Trophoblast cell (in vitro differentiated cells and primary cell): Measurements from ENCODE around the gene ACKR1.
A peak's percentile ranks its signal among the peaks of the same experiment; 100 is the strongest.

Source experiments
- DNase-seq, 2 donors: peaks; one replicate each; pipeline ENCODE4 v3.0.0-alpha.2; 2016
- H2AFZ ChIP-seq: 2 replicates; pipeline ENCODE4 v1.6.1; 2013; ENCODE audit warnings: low read length, moderate library complexity, mild to moderate bottlenecking; ENCODE audit not compliant: insufficient read depth, poor library complexity
- H2AK5ac ChIP-seq: 2 replicates; pipeline ENCODE4 v1.6.1; 2013; ENCODE audit warnings: mild to moderate bottlenecking, low read length
- H2BK120ac ChIP-seq: 2 replicates; pipeline ENCODE4 v1.6.1; 2013; ENCODE audit warnings: low read length, mild to moderate bottlenecking, moderate library complexity; ENCODE audit not compliant: insufficient read depth, poor library complexity
- H2BK12ac ChIP-seq: 2 replicates; pipeline ENCODE4 v1.6.1; 2013; ENCODE audit warnings: mild to moderate bottlenecking, low read length, moderate library complexity
- H2BK5ac ChIP-seq: 2 replicates; pipeline ENCODE4 v1.6.1; 2013; ENCODE audit warnings: low read length, low read depth, moderate library complexity, mild to moderate bottlenecking; ENCODE audit not compliant: poor library complexity
- H3K14ac ChIP-seq: 2 replicates; pipeline ENCODE4 v1.6.1; 2013; ENCODE audit warnings: mild to moderate bottlenecking, low read length
- H3K18ac ChIP-seq: 2 replicates; pipeline ENCODE4 v1.6.1; 2013; ENCODE audit warnings: mild to moderate bottlenecking, low read length
- H3K23ac ChIP-seq: 2 replicates; pipeline ENCODE4 v1.6.1; 2013; ENCODE audit warnings: low read length
- H3K27ac ChIP-seq: 2 replicates; pipeline ENCODE4 v1.5.1; 2013; ENCODE audit warnings: low read depth, mild to moderate bottlenecking, inconsistent platforms, low read length, moderate library complexity
- H3K27me3 ChIP-seq: 2 replicates; pipeline ENCODE4 v1.6.1; 2013; ENCODE audit warnings: inconsistent platforms, mild to moderate bottlenecking, low read length, moderate library complexity; ENCODE audit not compliant: insufficient read depth
- H3K36me3 ChIP-seq, 2 experiments: 1 replicate in 1 of 2; 2 replicates in 1 of 2; pipeline ENCODE4 v1.6.1; 2013; ENCODE audit warnings: low read length in 2 of 2, mild to moderate bottlenecking in 2 of 2, moderate library complexity in 1 of 2; ENCODE audit not compliant: insufficient read depth in 2 of 2, control insufficient read depth in 1 of 2
- H3K4ac ChIP-seq: 2 replicates; pipeline ENCODE4 v1.6.1; 2013; ENCODE audit warnings: low read depth, mild to moderate bottlenecking, low read length, moderate library complexity
- H3K4me1 ChIP-seq, 2 experiments: 1 replicate in 1 of 2; 2 replicates in 1 of 2; pipeline ENCODE4 v1.6.1; 2013; ENCODE audit warnings: low read length in 2 of 2, mild to moderate bottlenecking in 2 of 2, moderate library complexity in 1 of 2; ENCODE audit not compliant: insufficient read depth in 2 of 2, control insufficient read depth in 1 of 2
- H3K4me2 ChIP-seq: 2 replicates; pipeline ENCODE4 v1.6.1; 2013; ENCODE audit warnings: inconsistent platforms, mild to moderate bottlenecking, low read length, moderate library complexity
- H3K4me3 ChIP-seq: 2 replicates; pipeline ENCODE4 v1.5.1; 2013; ENCODE audit warnings: mild to moderate bottlenecking, low read depth, low read length, inconsistent platforms
- H3K79me1 ChIP-seq: one replicate; pipeline ENCODE4 v1.6.1; 2013; ENCODE audit warnings: low read length
- H3K79me2 ChIP-seq: 2 replicates; pipeline ENCODE4 v1.6.1; 2013; ENCODE audit warnings: low read length, mild to moderate bottlenecking; ENCODE audit not compliant: control insufficient read depth, insufficient read depth, poor library complexity
- H3K9ac ChIP-seq: 2 replicates; pipeline ENCODE4 v1.6.1; 2013; ENCODE audit warnings: mild to moderate bottlenecking, low read length
- H3K9me3 ChIP-seq: 2 replicates; pipeline ENCODE4 v1.6.1; 2013; ENCODE audit warnings: low read depth, mild to moderate bottlenecking, control low read depth, inconsistent platforms, low read length; ENCODE audit not compliant: insufficient read depth
- H4K12ac ChIP-seq: 2 replicates; pipeline ENCODE4 v1.6.1; 2013; ENCODE audit warnings: low read depth, mild to moderate bottlenecking, low read length, moderate library complexity
- H4K8ac ChIP-seq: 2 replicates; pipeline ENCODE4 v1.6.1; 2013; ENCODE audit warnings: low read depth, mild to moderate bottlenecking, low read length, moderate library complexity
- H4K91ac ChIP-seq: one replicate; pipeline ENCODE4 v1.6.1; 2013; ENCODE audit warnings: low read depth, mild to moderate bottlenecking, low read length, moderate library complexity
- WGBS: extraction: QIAGEN DNeasy Blood & Tissue Kit; methylation state at CpG from one replicate; pipeline ENCODE4 v1.1.7; 2013; ENCODE audit warnings: missing lambda C conversion rate; ENCODE audit not compliant: insufficient read length, insufficient coverage; ENCODE audit errors: extremely low coverage; 5-methylcytosine and 5-hydroxymethylcytosine counted together

Gene ACKR1

DNA sequence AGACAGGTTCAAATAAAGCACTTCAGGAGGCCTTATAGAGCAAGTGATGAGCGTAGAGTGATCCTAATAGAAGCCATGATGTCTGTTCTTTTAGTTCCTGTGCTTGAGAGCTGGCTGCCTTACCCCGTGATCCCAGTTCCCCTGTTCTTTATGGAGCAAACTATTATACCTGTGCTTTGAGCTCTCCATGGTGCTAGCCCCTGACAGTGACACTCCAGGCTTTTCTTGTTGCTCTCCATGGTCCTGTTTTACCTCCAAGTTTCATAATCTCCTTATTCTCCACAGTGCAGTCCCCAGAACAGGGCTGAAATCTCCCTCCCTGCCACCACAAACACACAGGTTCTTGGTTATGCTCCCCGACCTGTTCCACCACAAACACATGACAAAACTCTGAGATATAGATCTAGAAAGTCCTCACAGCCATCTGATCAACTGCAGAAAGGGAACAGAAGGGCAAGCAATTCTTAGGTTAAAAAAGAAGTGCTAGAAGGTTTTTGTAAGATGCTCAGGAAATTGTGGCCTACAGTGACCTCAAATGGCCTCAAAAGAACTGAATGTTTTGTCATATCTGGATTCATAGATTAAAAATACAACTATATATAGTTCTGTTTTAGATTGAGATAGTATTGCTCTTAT lies 27.3 kb upstream of the ACKR1 start:
- H3K27ac ChIP-seq, result no peak overlapping the region
- H2BK5ac ChIP-seq, result no peak overlapping the region
- H4K12ac ChIP-seq, result no peak overlapping the region
- peak; percentile 67 to 90 for DNase-seq
- no peak overlapping the region for H2AK5ac ChIP-seq
- no peak overlapping the region for H3K4ac ChIP-seq
- no peak overlapping the region for H3K23ac ChIP-seq
- H3K27me3 ChIP-seq, result peaks cover 4% of the 10 kb centered on the region
- no peak overlapping the region for H3K4me3 ChIP-seq
- no peaks in the 10 kb centered on the region for H3K4me1 ChIP-seq
- no peak overlapping the region for H3K14ac ChIP-seq
- no peak overlapping the region for H3K9ac ChIP-seq
- H3K79me1 ChIP-seq, result no peaks in the 10 kb centered on the region
- H2BK12ac ChIP-seq, result no peak overlapping the region
- no peak overlapping the region for H2AFZ ChIP-seq
- WGBS, result no CpG with 5 or more reads among the region's 3 CpGs
- H3K36me3 ChIP-seq, result no peaks in the 10 kb centered on the region
- no peak overlapping the region for H3K18ac ChIP-seq
- H4K8ac ChIP-seq, result no peak overlapping the region
- no peak overlapping the region for H3K4me2 ChIP-seq
- H2BK120ac ChIP-seq, result no peak overlapping the region
- no peaks in the 10 kb centered on the region for H3K9me3 ChIP-seq
- H3K79me2 ChIP-seq, result no peaks in the 10 kb centered on the region
- H4K91ac ChIP-seq, result no peak overlapping the region

DNA sequence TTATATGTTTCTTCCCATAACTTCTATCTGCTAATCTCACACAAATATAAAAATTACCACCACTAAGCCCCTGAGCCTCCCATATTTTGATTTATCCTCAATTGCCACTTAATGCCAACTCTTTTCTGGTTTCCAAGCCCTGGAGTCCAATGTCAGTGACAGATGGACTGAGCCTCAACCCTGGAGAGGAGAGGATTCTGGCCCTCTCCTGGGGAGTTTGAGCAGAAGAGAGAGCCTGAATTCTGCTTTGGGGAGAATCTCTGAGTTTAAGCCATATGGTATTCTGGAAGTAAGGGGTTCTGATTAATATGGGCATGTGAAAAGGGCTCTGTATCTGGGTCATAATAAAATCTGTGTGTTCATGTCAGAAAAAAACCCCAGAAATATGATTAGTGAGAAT lies 24.8 kb upstream of the ACKR1 start:
- Histone ChIP-seq H3K36me3 (no peaks in the 10 kb centered on the region), H3K18ac (no peak overlapping the region), H3K4me3 (no peak overlapping the region), H2BK5ac (no peak overlapping the region), H3K9me3 (no peaks in the 10 kb centered on the region), H3K4me1 (no peaks in the 10 kb centered on the region), H3K27me3 (no peaks in the 10 kb centered on the region), H3K14ac (no peak overlapping the region), H3K79me2 (no peaks in the 10 kb centered on the region), H3K4me2 (no peak overlapping the region), H3K23ac (no peak overlapping the region), H2AK5ac (no peak overlapping the region), H3K27ac (no peak overlapping the region), H3K9ac (no peak overlapping the region), H4K8ac (no peak overlapping the region), H2BK120ac (no peak overlapping the region), H4K91ac (no peak overlapping the region), H3K79me1 (no peaks in the 10 kb centered on the region), H3K4ac (no peak overlapping the region), H2AFZ (no peak overlapping the region), H4K12ac (no peak overlapping the region), H2BK12ac (no peak overlapping the region)
- no peak for DNase-seq

DNA sequence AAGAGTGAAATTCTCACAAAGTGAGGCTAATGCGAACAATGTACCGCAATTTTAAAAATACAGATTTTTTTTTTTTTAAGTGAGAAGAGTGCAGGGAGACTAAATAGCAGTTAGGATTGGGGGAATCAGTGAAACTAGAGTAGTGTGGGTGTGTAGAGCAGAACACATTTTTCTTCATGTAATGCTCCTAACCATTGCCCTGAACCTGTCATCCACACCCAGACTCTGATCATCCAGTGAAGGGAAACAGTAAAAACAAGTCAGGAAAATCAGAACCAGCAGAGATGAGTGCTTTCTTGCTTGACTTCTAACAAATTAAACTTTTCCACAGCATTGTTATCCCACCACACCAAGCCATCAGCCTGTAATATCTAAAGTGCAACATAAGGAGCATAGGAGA lies 24.2 kb upstream of the ACKR1 start:
- no peaks in the 10 kb centered on the region for H3K36me3 ChIP-seq
- no peak overlapping the region for H3K4ac ChIP-seq
- no peak overlapping the region for H3K9ac ChIP-seq
- no peaks in the 10 kb centered on the region for H3K79me1 ChIP-seq
- no peaks in the 10 kb centered on the region for H3K27me3 ChIP-seq
- no peaks in the 10 kb centered on the region for H3K79me2 ChIP-seq
- no peak overlapping the region for H4K12ac ChIP-seq
- no peak overlapping the region for H3K4me3 ChIP-seq
- H3K4me2 ChIP-seq, result no peak overlapping the region
- no peak overlapping the region for H2AK5ac ChIP-seq
- no peak overlapping the region for H2BK12ac ChIP-seq
- H2BK120ac ChIP-seq, result no peak overlapping the region
- no peak overlapping the region for H2AFZ ChIP-seq
- no peak overlapping the region for H3K23ac ChIP-seq
- no peak for DNase-seq
- WGBS, result no CpG with 5 or more reads among the region's 2 CpGs
- H4K91ac ChIP-seq, result no peak overlapping the region
- no peak overlapping the region for H2BK5ac ChIP-seq
- H4K8ac ChIP-seq, result no peak overlapping the region
- no peaks in the 10 kb centered on the region for H3K4me1 ChIP-seq
- H3K9me3 ChIP-seq, result no peaks in the 10 kb centered on the region
- no peak overlapping the region for H3K18ac ChIP-seq
- H3K14ac ChIP-seq, result no peak overlapping the region
- no peak overlapping the region for H3K27ac ChIP-seq

DNA sequence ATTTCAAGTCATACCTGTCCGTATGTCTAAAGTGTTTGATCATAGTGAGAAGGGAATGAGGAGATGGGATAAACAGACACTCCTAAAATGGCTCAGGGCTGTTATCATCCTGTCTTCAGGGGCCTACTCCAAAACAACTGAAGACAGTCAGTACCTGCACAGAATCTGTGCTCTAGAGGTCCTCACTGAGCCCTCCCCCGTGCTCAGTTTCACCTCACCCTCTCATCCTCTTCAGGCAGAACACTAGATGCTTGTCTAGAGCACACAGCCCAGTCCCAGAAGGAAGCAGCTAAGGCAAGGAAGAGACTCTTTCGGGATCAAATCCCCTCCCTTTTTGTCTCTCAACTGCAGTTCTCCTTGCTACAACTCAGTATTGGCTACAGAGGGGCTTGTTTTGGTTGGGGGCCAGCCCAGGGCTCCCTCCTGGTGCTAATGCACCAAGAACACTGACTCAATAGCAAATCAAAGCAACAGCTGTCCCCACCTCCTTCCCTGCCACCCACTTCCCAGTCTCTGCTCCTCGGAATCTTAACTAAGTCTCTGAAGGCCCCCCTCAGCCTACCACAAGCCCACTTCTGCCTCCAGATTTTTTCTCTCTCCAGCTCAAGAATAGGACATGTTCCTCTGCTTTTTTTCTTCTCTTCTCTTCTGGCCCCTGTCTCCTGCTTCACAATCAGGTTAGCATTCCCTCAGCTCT lies 23.2 kb upstream of the ACKR1 start:
- Histone ChIP-seq H3K4me2 (no peak overlapping the region), H3K18ac (no peak overlapping the region), H3K9ac (no peak overlapping the region), H3K27me3 (no peaks in the 10 kb centered on the region), H4K8ac (no peak overlapping the region), H4K12ac (no peak overlapping the region), H2AK5ac (no peak overlapping the region), H2AFZ (no peak overlapping the region), H2BK5ac (no peak overlapping the region), H3K79me2 (no peaks in the 10 kb centered on the region), H3K4me3 (no peak overlapping the region), H3K4ac (no peak overlapping the region), H3K36me3 (no peaks in the 10 kb centered on the region), H3K4me1 (no peaks in the 10 kb centered on the region), H4K91ac (no peak overlapping the region), H3K9me3 (no peaks in the 10 kb centered on the region), H3K23ac (no peak overlapping the region), H2BK12ac (no peak overlapping the region), H3K27ac (no peak overlapping the region), H3K79me1 (no peaks in the 10 kb centered on the region), H3K14ac (no peak overlapping the region), H2BK120ac (no peak overlapping the region)
- WGBS, result no CpG with 5 or more reads among the region's 4 CpGs
- DNase-seq, result no peak
